Aorta (tissue), 5 donors: Measurements from ENCODE around the gene ACTN4. TPM values are rescaled to one million over a fixed set of nuclear protein-coding genes. Genes with fewer than 3 reads are reported as not detected.
A peak's percentile ranks its signal among the peaks of the same experiment; 100 is the strongest.

Experiments
- ATAC-seq: fragments of 200-7000 bp; cut with Tn5 transposase; one replicate; pipeline ENCODE4 v1.9.1; 2022; ENCODE audit warnings: moderate library complexity; ENCODE audit not compliant: low FRiP score
- DNase-seq, 2 donors: peaks; one replicate each; pipeline ENCODE4 v3.0.0-alpha.2; 2020
- H3K27ac ChIP-seq, 2 donors: one replicate each; pipeline ENCODE4 v1.5.1; 2013; ENCODE audit warnings: low read length in 2 of 2, mild to moderate bottlenecking in 2 of 2, moderate library complexity in 2 of 2, control low read depth in 1 of 2, inconsistent platforms in 1 of 2, low read depth in 1 of 2
- H3K27me3 ChIP-seq, 2 donors: one replicate each; pipeline ENCODE4 v1.6.1; 2013; ENCODE audit warnings: control low read depth in 1 of 2, low read length in 1 of 2, mild to moderate bottlenecking in 1 of 2, moderate library complexity in 1 of 2; ENCODE audit not compliant: insufficient read depth in 2 of 2, control insufficient read depth in 1 of 2
- H3K36me3 ChIP-seq, 2 donors: one replicate each; pipeline ENCODE4 v1.6.1; 2013; ENCODE audit warnings: control low read depth in 1 of 2, low read length in 1 of 2, mild to moderate bottlenecking in 1 of 2; ENCODE audit not compliant: insufficient read depth in 2 of 2, control insufficient read depth in 1 of 2
- H3K4me1 ChIP-seq, 2 donors: one replicate each; pipeline ENCODE4 v1.6.1; 2013; ENCODE audit warnings: low read length in 2 of 2, control low read depth in 1 of 2, mild to moderate bottlenecking in 1 of 2, moderate library complexity in 1 of 2; ENCODE audit not compliant: insufficient read depth in 2 of 2, control insufficient read depth in 1 of 2
- H3K4me3 ChIP-seq, 2 donors: one replicate each; pipeline ENCODE4 v1.5.1; 2013; ENCODE audit warnings: low read length in 2 of 2, control low read depth in 1 of 2, mild to moderate bottlenecking in 1 of 2
- H3K9me3 ChIP-seq: one replicate; pipeline ENCODE4 v1.6.1; 2013; ENCODE audit warnings: mild to moderate bottlenecking, low read length; ENCODE audit not compliant: control insufficient read depth
- WGBS, 2 donors: extraction: QIAGEN DNeasy Blood & Tissue Kit; methylation state at CpG; one replicate each; pipeline ENCODE4 v1.1.7; 2013; 5-methylcytosine and 5-hydroxymethylcytosine counted together
- intact Hi-C, 2 donors: fragments of 100-400 bp; cut with DNase I; formaldehyde crosslinking; loops; one replicate each; pipeline versions ENCODE4 v1.14.2 to v1.15.0; 2022
- polyA plus RNA-seq, 2 donors: library from polyadenylated mRNA; stranded (reverse); fragments of 200-250 nt; gene quantifications; one replicate each; pipeline ENCODE4 v1.2.3, GENCODE V29; 2013
- total RNA-seq, 2 donors: library from RNA; stranded (reverse); fragmentation: NEBNext Ultra II Directional; extraction: Animal tissue kit (Norgen Biotek cat#: 25700); gene quantifications; one replicate each; pipeline ENCODE4 v1.2.1, GENCODE V29; 2021
- donor health status: healthy with polysubstance abuse.
- donor health status: Bipolar disorder and iron deficiency.
- donor health status: DM: no; HTN: no; CAD: no.
- donor health status: DM: no; HTN: no; CAD: no.
- donor health status: DM: yes; HTN: yes; CAD: no.

Gene ACTN4
- total and polyA plus RNA-seq, 4 donors, result 111 to 1,985 (median 479) TPM

DNA sequence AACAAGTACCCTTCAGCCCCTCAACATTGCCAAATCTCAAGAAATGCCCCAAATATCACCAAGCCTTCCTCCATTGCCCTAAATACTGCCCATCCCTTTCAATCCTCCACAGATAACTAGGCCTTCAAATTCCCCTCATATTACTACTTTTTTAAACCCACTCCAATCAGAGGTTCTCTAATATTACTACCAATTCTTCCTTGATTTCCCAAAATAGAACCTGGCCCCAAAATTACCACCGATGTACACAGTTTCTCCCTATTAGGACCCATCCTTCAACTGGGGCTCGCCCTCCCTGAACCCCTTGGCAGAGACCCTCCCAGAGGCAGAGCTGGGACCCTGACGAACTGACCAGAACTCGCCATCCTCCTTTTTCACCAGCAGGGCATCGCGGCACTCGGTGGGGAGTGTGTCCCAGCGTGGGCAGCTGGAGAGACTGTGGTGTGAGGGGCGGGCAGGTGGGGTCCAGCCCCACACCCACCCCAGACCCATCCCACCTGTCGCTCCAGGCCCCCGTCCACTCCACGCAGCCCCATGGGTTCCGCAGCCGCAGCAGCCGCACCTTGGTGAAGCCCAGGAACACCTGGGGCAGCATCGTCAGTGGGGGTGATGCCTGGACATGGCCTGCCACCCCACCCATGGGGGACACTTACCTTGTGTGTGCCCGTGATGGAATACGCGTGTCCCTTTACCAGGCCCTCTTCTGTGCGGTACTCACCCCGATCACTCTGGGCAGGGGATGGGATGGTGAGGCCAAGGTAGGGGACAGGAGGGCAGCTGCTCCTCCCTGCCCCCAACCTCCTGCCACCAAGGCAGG is 90.7 kb downstream of the ACTN4 start:
- intact Hi-C loops, result loop anchor here in 1 of 2 donors (10.0 kb wide), 1 partner anchor 343 kb away; no protein-coding TSS in a partner anchor
- Histone ChIP-seq H3K36me3 (no peaks in the 10 kb centered on the region), H3K9me3 (no peaks in the 10 kb centered on the region), H3K27me3 (no peaks in the 10 kb centered on the region), H3K27ac (no peak overlapping the region), H3K4me3 (no peak overlapping the region), H3K4me1 (no peaks in the 10 kb centered on the region)
- WGBS, 2 donors, result 96 to 97% methylated on average over 21 of the region's 21 CpGs
- peak in 1 of 2 donors; percentile 47 for DNase-seq
- no peak for ATAC-seq

- no peak overlapping the region for H3K4me3 ChIP-seq
- no peaks in the 10 kb centered on the region for H3K27me3 ChIP-seq
- no peaks in the 10 kb centered on the region for H3K9me3 ChIP-seq
- DNase-seq (peak in 1 of 2 donors; percentile 21), ATAC-seq (no peak)
- H3K36me3 ChIP-seq, result no peaks in the 10 kb centered on the region
- intact Hi-C loops, result loop anchor here in 1 of 2 donors (10.0 kb wide), 1 partner anchor 345 kb away; no protein-coding TSS in a partner anchor
- H3K4me1 ChIP-seq, result no peaks in the 10 kb centered on the region
- 87 to 91% methylated on average over 16 of the region's 16 CpGs for WGBS, 2 donors
- no peak overlapping the region for H3K27ac ChIP-seq
Measured at GRCh38 chr19:38739440-38740256, 92.2 kb downstream of the ACTN4 start.

- Histone ChIP-seq H3K4me3 (no peak overlapping the region), H3K27me3 (no peaks in the 10 kb centered on the region), H3K9me3 (no peaks in the 10 kb centered on the region), H3K4me1 (no peaks in the 10 kb centered on the region), H3K27ac (no peak overlapping the region), H3K36me3 (no peaks in the 10 kb centered on the region)
- intact Hi-C loops, result no loop called here
- DNase-seq, result peak in 1 of 2 donors; percentile 18
- ATAC-seq, result no peak
- 93 to 96% methylated on average over 9 of the region's 9 CpGs for WGBS, 2 donors
Measured at GRCh38 chr19:38740257-38740592, 92.8 kb downstream of the ACTN4 start.

- Histone ChIP-seq H3K4me1 (no peaks in the 10 kb centered on the region), H3K27ac (no peak overlapping the region), H3K4me3 (no peak overlapping the region), H3K36me3 (no peaks in the 10 kb centered on the region), H3K9me3 (no peaks in the 10 kb centered on the region), H3K27me3 (no peaks in the 10 kb centered on the region)
- ATAC-seq (no peak), DNase-seq (no peak)
- intact Hi-C loops, result no loop called here
- 95 to 97% methylated on average over 2 of the region's 2 CpGs for WGBS, 2 donors
Measured at GRCh38 chr19:38740932-38741331, 93.5 kb downstream of the ACTN4 start.

DNA sequence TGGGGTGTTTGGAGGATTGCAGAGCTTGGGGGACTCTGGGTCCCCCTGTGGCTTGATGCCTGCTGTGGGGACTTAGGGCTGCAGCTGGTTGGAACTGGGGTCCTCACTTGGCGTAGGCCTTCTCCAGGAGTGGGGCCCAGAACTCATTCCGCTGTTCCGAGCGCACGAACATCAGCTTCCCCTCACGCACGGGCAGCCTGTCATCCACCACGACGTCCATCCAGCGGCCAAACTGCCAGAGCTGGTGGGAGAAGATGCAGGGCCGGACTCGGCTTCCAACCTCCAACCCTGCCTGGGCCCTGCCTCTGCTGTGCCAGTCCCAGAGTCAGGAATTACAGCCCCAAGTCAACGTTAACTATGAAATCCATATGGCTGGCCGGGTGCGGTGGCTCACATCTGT is 94.2 kb downstream of the ACTN4 start:
- intact Hi-C loops, result no loop called here
- no peak overlapping the region for H3K27ac ChIP-seq
- H3K4me3 ChIP-seq, result no peak overlapping the region
- DNase-seq (no peak), ATAC-seq (no peak)
- H3K9me3 ChIP-seq, result no peaks in the 10 kb centered on the region
- 95 to 97% methylated on average over 15 of the region's 15 CpGs for WGBS, 2 donors
- no peaks in the 10 kb centered on the region for H3K4me1 ChIP-seq
- no peaks in the 10 kb centered on the region for H3K27me3 ChIP-seq
- no peaks in the 10 kb centered on the region for H3K36me3 ChIP-seq

DNA sequence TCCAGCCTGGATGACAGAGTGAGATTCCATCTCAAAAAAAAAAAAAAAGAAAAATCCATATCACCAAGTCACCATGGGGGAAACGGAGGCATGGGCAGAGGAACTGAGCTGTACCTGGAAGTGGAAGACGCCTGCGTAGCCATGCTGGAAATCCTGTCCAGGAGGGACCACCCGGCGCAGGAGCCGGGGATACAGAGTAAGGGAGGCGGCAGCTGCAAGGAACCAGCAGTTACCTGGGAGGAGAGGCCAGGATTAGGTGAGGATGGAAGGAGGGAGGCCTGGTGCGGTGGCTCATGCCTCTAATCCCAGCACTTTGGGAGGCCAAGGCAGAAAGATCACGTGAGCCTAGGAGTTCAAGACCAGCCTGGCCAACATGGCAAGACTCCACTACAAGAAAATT is 94.8 kb downstream of the ACTN4 start:
- WGBS, 2 donors, result 93 to 95% methylated on average over 9 of the region's 9 CpGs
- no peaks in the 10 kb centered on the region for H3K36me3 ChIP-seq
- no peak overlapping the region for H3K27ac ChIP-seq
- H3K4me3 ChIP-seq, result no peak overlapping the region
- ATAC-seq (no peak), DNase-seq (no peak)
- no peaks in the 10 kb centered on the region for H3K27me3 ChIP-seq
- no peaks in the 10 kb centered on the region for H3K4me1 ChIP-seq
- intact Hi-C loops, result no loop called here
- no peaks in the 10 kb centered on the region for H3K9me3 ChIP-seq

DNA sequence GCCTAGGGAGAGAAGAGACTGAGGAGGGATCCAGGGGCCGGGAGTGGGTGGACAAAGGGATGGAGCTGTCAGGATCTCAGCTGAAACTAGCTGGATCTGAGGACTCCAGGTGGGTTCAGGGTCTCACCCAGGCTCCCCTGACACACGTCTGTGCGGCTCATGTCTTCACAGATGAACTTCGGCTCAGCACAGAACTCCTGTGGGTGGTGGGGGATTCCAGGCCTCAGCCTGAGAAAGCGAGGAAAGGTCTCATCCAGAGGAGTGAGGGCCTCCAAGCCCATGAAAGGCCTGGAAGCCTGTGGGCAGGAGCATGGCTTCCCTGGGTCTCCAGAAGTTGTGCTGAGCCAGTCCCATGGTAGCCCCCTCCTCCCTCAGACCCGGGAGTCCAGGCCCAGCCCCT is 95.5 kb downstream of the ACTN4 start:
- no peaks in the 10 kb centered on the region for H3K9me3 ChIP-seq
- DNase-seq, result no peak
- no peaks in the 10 kb centered on the region for H3K4me1 ChIP-seq
- no peaks in the 10 kb centered on the region for H3K27me3 ChIP-seq
- intact Hi-C loops, result no loop called here
- H3K27ac ChIP-seq, result no peak overlapping the region
- H3K4me3 ChIP-seq, result no peak overlapping the region
- ATAC-seq, result no peak
- 86 to 88% methylated on average over 6 of the region's 6 CpGs for WGBS, 2 donors
- H3K36me3 ChIP-seq, result no peaks in the 10 kb centered on the region

GRCh38 chr19:38743394-38744297 is 96.2 kb downstream of the ACTN4 start:
- Histone ChIP-seq H3K27me3 (no peaks in the 10 kb centered on the region), H3K36me3 (no peaks in the 10 kb centered on the region), H3K4me1 (no peaks in the 10 kb centered on the region), H3K27ac (no peak overlapping the region), H3K4me3 (no peak overlapping the region), H3K9me3 (no peaks in the 10 kb centered on the region)
- intact Hi-C loops, result no loop called here
- ATAC-seq, result no peak
- DNase-seq, result no peak
- WGBS, 2 donors, result 72 to 75% methylated on average over 18 to 20 of the region's 20 CpGs
